Neural cell (in vitro differentiated cells): Measurements from ENCODE around the gene TNFSF15. TPM values are rescaled to one million over a fixed set of nuclear protein-coding genes. Genes with fewer than 3 reads are reported as not detected.

Experiments used
- H2AFZ ChIP-seq: fragments of 200-600, 300-800 bp; sonication (generic), shearing (Covaris generic); 2 replicates; pipeline ENCODE4 v1.6.0; 2014; ENCODE audit warnings: low read depth, mild to moderate bottlenecking, antibody characterized with exemption, low read length, moderate library complexity
- H3F3A ChIP-seq: fragments of 200-600 bp; shearing (Covaris generic); 2 replicates; pipeline ENCODE4 v1.6.1; 2016; ENCODE audit warnings: mild to moderate bottlenecking, moderate library complexity, mixed read lengths, antibody characterized with exemption, low read length; ENCODE audit not compliant: insufficient read depth, poor library complexity, severe bottlenecking
- H3K27ac ChIP-seq: fragments of 200-600, 300-800 bp; sonication (generic), shearing (Covaris generic); 2 replicates; pipeline ENCODE4 v1.5.1; 2014; ENCODE audit warnings: mild to moderate bottlenecking, low read length, moderate library complexity
- H3K27me3 ChIP-seq: fragments of 300-800, 200-600 bp; sonication (generic), shearing (Covaris generic); 2 replicates; pipeline ENCODE4 v1.6.0; 2014; ENCODE audit warnings: mild to moderate bottlenecking, low read depth, low read length, moderate library complexity; ENCODE audit not compliant: insufficient read depth
- H3K36me3 ChIP-seq: fragments of 300-800, 200-600 bp; sonication (generic), shearing (Covaris generic); 2 replicates; pipeline ENCODE4 v1.5.1; 2014; ENCODE audit warnings: mild to moderate bottlenecking, antibody characterized with exemption, low read length, moderate library complexity; ENCODE audit not compliant: insufficient read depth
- H3K4me2 ChIP-seq: fragments of 300-800, 200-600 bp; sonication (generic), shearing (Covaris generic); 2 replicates; pipeline ENCODE4 v1.6.0; 2014; ENCODE audit warnings: mild to moderate bottlenecking, low read length
- H3K4me3 ChIP-seq: fragments of 300-800, 200-600 bp; sonication (generic), shearing (Covaris generic); 2 replicates; pipeline ENCODE4 v1.5.1; 2014; ENCODE audit warnings: mild to moderate bottlenecking, low read length, moderate library complexity
- H3K79me2 ChIP-seq: fragments of 200-600 bp; shearing (Covaris generic); replicated peaks from 2 replicates; pipeline ENCODE4 v1.6.0; 2014; ENCODE audit warnings: mild to moderate bottlenecking, low read length, moderate library complexity; ENCODE audit not compliant: insufficient read depth
- H3K9ac ChIP-seq: fragments of 300-800, 200-600 bp; sonication (generic), shearing (Covaris generic); 2 replicates; pipeline ENCODE4 v1.6.1; 2016; ENCODE audit warnings: mild to moderate bottlenecking, low read length, mixed read lengths
- H3K9me2 ChIP-seq: fragments of 200-600 bp; shearing (Covaris generic); 2 replicates; pipeline ENCODE4 v1.6.1; 2016; ENCODE audit warnings: mild to moderate bottlenecking, low read length, mixed read lengths; ENCODE audit not compliant: insufficient read depth
- H3K9me3 ChIP-seq: fragments of 200-600, 300-800 bp; sonication (generic), shearing (Covaris generic); 2 replicates; pipeline ENCODE4 v1.6.1; 2016; ENCODE audit warnings: mild to moderate bottlenecking, mixed run types, low read length, moderate library complexity, mixed read lengths
- H4K20me1 ChIP-seq: fragments of 200-600 bp; shearing (Covaris generic); 2 replicates; pipeline ENCODE4 v1.6.1; 2016; ENCODE audit warnings: mild to moderate bottlenecking, mixed run types; ENCODE audit not compliant: insufficient read depth
- CTCF ChIP-seq: fragments of 450-650 bp; IDR thresholded peaks from 2 replicates; pipeline ENCODE4 v1.5.1; 2014; ENCODE audit warnings: antibody characterized with exemption, mild to moderate bottlenecking, moderate library complexity; ENCODE audit not compliant: poor library complexity, severe bottlenecking
- EP300 ChIP-seq: fragments of 450-650 bp; conservative IDR thresholded peaks from 2 replicates; pipeline ENCODE4 v1.6.1; 2014; ENCODE audit warnings: antibody characterized with exemption, mild to moderate bottlenecking, moderate library complexity; ENCODE audit not compliant: poor library complexity, severe bottlenecking
- EZH2 ChIP-seq: fragments of 200-600, 300-800 bp; shearing (Covaris generic), sonication (generic); IDR thresholded peaks from 2 replicates; pipeline ENCODE4 v1.6.1; 2014; ENCODE audit warnings: antibody characterized with exemption, low read length, borderline replicate concordance, mild to moderate bottlenecking; ENCODE audit not compliant: insufficient read depth, poor library complexity, severe bottlenecking
- MXI1 ChIP-seq: fragments of 450-650 bp; conservative IDR thresholded peaks from 2 replicates; pipeline ENCODE4 v1.6.1; 2014; ENCODE audit warnings: antibody characterized with exemption, mild to moderate bottlenecking; ENCODE audit not compliant: poor library complexity, severe bottlenecking
- POLR2AphosphoS5 ChIP-seq: IDR thresholded peaks from 2 replicates; pipeline ENCODE4 v1.6.1; 2012
- RAD21 ChIP-seq: fragments of 450-650 bp; conservative IDR thresholded peaks from 2 replicates; pipeline ENCODE4 v1.6.1; 2014; ENCODE audit warnings: antibody characterized with exemption, mild to moderate bottlenecking, moderate library complexity
- REST ChIP-seq: IDR thresholded peaks from 2 replicates; pipeline ENCODE4 v1.6.1; 2012; ENCODE audit warnings: borderline replicate concordance
- SMC3 ChIP-seq: fragments of 450-650 bp; conservative IDR thresholded peaks from 2 replicates; pipeline ENCODE4 v1.6.1; 2014; ENCODE audit warnings: antibody characterized with exemption, mild to moderate bottlenecking, moderate library complexity; ENCODE audit not compliant: poor library complexity
- TAF1 ChIP-seq: IDR thresholded peaks from 2 replicates; pipeline ENCODE4 v1.6.1; 2012; ENCODE audit warnings: low read depth
- polyA plus RNA-seq: library from polyadenylated mRNA; depleted of rRNA; stranded (reverse); fragments of >200 nt; gene quantifications from 2 replicates; pipeline ENCODE4 v1.2.3, GENCODE V29; 2014

Gene TNFSF15
- polyA plus RNA-seq, 1 donor from 2014 or later = not detected

GRCh38 chr9:114774524-114774923 is 31.3 kb downstream of the TNFSF15 start:
- Histone ChIP-seq H3K4me3 (no peak overlapping the region), H4K20me1 (no peaks in the 10 kb centered on the region), H3K9me2 (no peaks in the 10 kb centered on the region), H3K36me3 (no peaks in the 10 kb centered on the region), H3K27ac (no peak overlapping the region), H3K4me2 (no peak overlapping the region), H3K9ac (no peak overlapping the region), H3K79me2 (no peaks in the 10 kb centered on the region), H2AFZ (no peak overlapping the region), H3K27me3 (no peaks in the 10 kb centered on the region), H3K9me3 (no peaks in the 10 kb centered on the region), H3F3A (no peaks in the 10 kb centered on the region)
- no peak for TF ChIP-seq SMC3
- no peak for TF ChIP-seq REST
- TF ChIP-seq MXI1 = no peak
- no peak for TF ChIP-seq POLR2AphosphoS5
- TF ChIP-seq EZH2 = no peak
- no peak for TF ChIP-seq CTCF
- no peak for TF ChIP-seq RAD21
- no peak for TF ChIP-seq EP300
- no peak for TF ChIP-seq TAF1

- no peaks in the 10 kb centered on the region for H3F3A ChIP-seq
- H2AFZ ChIP-seq = no peak overlapping the region
- no peak for TF ChIP-seq EP300
- TF ChIP-seq RAD21 = no peak
- no peak for TF ChIP-seq EZH2
- TF ChIP-seq CTCF = no peak
- TF ChIP-seq REST = no peak
- TF ChIP-seq MXI1 = no peak
- TF ChIP-seq TAF1 = no peak
- TF ChIP-seq POLR2AphosphoS5 = no peak
- TF ChIP-seq SMC3 = no peak
- no peaks in the 10 kb centered on the region for H3K9me3 ChIP-seq
- no peaks in the 10 kb centered on the region for H3K27me3 ChIP-seq
- no peak overlapping the region for H3K4me2 ChIP-seq
- no peak overlapping the region for H3K4me3 ChIP-seq
- H3K27ac ChIP-seq = no peak overlapping the region
- no peaks in the 10 kb centered on the region for H3K9me2 ChIP-seq
- H4K20me1 ChIP-seq = no peaks in the 10 kb centered on the region
- no peak overlapping the region for H3K9ac ChIP-seq
- no peaks in the 10 kb centered on the region for H3K79me2 ChIP-seq
- H3K36me3 ChIP-seq = no peaks in the 10 kb centered on the region
Observed at GRCh38 chr9:114771889-114772288, 34.0 kb downstream of the TNFSF15 start.
